GM18511 (cell line): ENCODE data around the gene CHST11.
"Not testable (repeated sequence)": the region's sequence is repeated elsewhere in the genome, so short reads cannot be mapped to it uniquely, and the experiment has no call there.

Experiments used
- ATAC-seq: cut with Tn5 transposase; IDR thresholded peaks from one replicate; pipeline ENCODE4 v1.9.1; 2021; ENCODE audit warnings: mild to moderate bottlenecking, moderate library complexity; ENCODE audit not compliant: unreplicated experiment

The CHST11 gene

DNA sequence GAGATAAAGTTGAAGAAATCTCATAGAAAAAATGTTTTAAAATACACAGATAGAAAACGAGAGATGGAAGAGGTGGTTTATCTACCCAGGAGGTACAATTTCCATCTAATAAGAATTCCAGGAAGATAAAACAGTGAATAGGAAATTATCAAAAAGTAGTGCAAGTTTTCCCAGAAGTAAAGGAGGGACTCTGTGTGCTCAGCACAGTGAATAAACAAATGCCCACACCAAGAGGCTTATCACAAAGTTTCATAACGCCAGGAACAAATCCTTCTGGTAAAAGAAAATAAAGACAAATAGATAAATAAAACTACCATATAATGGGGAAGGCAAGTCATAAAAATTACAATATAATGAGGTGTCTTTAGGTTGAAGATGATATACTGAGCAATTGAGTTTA is 322.4 kb downstream of the CHST11 start:
- no peak for ATAC-seq

DNA sequence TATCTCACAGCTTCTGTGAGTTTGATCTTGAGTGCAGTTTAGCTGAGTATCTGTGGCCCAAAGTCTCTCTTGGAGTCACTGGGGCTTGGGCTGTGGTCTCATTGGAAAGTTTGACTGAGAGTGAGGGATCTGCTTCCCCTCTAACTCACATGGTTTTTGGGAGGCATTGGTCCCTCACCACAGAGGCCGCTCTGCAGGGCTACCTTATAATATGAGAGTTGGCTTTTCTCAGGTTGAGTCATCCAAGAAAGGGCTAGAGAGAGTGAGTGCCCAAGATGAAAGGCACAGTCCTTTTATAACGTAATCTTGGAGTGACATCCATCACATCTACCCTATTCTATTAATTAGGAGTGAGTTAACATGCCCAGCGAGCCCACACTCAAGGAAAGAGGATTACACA is 325.5 kb downstream of the CHST11 start:
- ATAC-seq: no peak

DNA sequence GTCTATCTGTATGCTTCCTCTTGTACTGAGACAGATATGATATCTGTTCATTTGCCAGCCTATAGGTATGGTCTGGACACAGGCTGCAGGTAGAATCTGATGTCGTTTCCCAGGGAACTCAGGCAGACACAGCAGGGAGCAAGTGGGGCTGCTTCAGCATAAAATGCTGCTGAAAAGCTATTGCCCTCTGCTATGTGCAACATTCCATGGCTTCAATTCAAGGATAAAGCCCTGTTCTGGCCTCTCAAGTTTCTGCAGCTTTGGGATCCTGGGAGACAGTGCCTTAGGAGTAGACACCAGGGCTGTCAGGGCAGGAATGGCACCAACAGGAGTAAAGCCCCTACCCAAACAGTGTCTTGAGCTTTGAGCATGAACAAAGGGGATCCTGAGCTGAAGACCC is 327.8 kb downstream of the CHST11 start:
- ATAC-seq: no peak

DNA sequence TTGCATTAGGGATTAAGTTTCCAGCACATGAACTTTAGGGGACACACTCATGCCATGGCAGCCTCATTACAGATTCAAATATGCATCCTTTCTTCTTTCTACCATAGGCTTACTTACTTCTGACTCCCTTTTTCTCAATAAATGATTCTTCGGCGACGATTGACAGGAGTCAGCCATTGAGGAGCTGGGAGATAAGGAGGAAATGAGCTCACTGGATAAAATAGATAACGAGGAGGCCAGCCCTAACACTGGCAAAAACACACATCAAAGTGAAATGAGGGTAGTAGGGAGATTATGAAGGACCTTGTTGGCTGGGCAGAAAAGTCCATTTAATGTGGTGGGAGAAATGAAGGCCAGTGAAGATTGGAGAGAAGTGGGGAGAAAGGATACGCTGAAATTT is 329.1 kb downstream of the CHST11 start:
- ATAC-seq: no peak

DNA sequence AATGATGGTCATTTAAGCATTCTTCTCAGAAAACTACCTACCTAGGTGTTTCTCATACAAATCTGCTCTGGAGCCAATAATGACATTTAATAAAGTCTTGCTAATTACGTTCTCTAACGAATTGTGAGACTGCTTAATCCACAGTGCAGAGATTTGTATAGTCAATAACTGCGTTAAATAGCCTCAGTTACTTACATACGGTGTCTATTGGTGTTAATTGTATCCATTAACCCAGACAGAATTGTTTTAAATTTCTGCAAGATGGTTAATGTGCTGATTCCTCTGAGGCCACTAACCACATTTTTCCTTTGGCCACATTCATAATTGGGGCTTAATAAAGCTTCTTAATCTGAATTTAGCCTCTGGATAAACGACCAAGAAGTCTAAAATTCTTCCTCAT is 329.6 kb downstream of the CHST11 start:
- no peak for ATAC-seq

DNA sequence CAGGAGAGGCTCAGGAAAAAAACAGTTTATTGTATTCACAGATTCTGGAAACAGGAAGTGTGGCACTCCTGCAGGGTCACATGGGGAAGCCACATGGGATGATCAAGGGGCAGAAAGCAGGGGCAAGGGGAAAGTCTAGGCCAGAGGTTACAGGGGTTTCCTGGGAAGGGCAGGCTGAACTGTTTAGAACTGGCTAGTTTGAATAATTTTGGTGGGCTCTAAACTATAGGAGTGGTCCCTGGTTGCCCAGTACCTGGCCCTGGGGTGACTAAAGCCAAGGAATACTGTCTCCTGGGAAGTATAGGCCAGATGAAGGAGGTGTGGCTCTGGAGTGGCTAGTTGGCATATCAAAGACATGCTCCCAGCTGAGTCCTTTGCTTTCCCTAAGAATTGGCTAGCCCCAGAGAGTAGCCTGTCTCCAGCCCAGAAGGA is 332.1 kb downstream of the CHST11 start:
- no peak for ATAC-seq

DNA sequence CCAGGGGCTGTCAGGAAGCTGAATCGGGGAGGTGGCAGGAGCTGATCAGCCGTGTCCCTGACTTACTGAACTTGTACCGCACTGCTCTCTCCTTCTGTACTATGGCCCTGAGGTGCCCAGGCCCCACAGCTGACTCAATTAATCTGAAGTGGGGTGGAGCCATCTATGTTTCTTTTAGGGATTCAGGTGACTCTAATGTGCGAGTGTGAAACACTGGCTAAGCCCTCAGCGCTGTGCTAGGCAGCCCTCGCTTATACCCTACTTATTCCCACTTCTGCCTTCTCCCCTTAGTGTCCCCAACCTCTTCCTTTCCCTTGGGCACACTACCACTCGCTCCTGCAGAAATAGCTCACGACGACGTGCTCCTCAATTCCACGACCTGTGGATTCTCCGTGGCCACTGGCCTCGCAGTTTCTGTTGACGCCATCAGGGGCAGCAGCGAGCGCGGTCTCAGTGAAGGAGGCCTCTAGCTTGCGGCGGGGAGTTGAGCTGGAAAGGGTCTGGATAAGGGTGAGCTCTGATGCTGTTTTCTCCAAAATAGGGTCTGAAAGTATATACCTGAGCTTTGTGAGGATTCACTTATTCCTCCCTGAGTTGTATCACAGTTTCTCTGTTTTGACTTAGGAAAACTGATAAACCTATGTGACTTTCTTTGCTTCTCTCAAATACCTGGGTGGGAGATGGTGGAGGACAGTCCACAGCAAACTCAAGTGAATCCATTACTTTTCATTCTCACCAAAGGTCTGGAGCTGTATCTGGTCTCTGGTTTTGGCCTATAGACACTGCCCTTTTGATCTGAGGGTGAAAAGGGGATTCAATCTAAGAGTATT is 333.8 kb downstream of the CHST11 start:
- ATAC-seq: no peak

GRCh38 chr12:104792570-104792969 is 335.8 kb downstream of the CHST11 start:
- no peak for ATAC-seq

DNA sequence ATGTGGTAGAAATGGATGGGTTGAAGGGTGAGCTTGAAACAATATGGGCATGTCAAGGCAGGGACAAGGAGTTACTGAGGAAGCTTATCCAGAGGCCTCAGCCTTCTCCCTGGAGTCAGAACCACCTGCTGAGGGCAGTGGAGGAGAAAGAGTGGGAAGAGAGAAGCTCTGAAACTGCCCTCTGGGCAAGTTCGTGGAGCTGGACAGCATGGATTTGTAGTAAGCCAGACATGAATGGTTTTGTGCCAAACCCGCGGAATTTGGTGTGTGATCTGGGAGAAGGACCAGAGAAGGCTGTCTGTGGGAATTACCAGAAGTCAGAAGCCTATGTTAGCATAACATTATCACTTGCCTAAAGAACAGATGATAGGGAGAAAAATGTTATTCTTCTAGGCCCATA is 336.5 kb downstream of the CHST11 start:
- no peak for ATAC-seq

DNA sequence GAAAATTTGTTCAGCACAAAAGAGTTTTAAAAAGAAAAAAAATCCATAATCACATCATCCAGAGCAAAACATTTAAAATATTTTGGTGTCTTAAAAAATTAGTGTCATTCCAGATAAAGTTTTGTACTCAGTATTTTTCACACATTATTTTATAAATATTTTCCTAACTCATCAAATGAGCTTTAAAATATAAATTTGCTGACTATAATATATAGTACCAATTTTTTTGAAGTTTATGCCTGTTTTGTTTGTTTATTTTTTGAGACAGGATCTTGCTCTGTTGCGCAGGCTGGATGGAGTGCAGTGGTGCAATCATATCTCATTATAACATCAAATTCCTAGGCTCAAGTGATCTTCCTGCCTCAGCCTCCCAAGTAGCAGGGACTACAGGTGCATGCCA is 337.2 kb downstream of the CHST11 start:
- ATAC-seq: no peak

- no peak for ATAC-seq
Observed at GRCh38 chr12:104796475-104796862, 339.7 kb downstream of the CHST11 start.

GRCh38 chr12:104799458-104799857 is 342.7 kb downstream of the CHST11 start:
- no peak for ATAC-seq

- no peak for ATAC-seq
Observed at GRCh38 chr12:104801005-104801404, 344.3 kb downstream of the CHST11 start.

DNA sequence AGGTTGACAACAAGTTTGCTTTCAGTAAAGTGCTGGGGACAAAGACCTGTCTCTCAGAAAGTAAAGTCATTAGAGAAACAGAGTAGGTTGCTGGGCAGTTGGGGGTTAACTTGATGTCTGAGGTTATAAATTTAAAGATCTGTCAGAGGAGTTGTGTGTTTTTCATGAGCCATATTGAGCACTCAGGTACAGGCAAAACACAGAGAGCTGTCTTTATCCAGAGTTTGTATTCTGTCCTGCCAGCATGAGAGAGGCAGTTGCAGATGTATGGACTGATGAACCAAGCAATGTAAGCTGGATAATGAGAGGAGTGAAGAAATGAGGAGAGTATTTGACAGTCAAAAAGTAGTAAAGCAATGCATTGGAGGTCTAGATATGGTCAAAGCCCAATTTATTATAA is 344.7 kb downstream of the CHST11 start:
- ATAC-seq: no peak

GRCh38 chr12:104802208-104802607 is 345.5 kb downstream of the CHST11 start:
- ATAC-seq: no peak

DNA sequence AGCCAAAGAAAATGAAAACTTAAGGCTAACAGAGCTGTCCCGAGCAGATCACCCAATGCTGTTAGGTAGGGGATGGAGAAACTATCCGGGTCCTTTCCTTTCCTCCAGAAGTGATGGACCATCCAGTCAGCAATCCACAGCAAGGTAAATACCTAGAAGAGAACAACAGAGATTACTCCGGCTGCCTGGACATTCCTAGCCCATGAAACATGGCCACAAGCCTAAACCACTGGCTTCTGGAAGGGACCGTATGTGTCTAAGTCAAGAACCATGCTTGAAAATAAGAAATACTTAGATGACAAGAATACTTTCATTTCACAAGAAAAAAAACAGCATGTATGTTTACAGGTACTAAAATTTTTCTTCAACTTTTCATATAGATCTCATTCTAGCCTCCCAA is 348.4 kb downstream of the CHST11 start:
- ATAC-seq: no peak

- ATAC-seq: not testable (repeated sequence)
Observed at GRCh38 chr12:104806194-104806593, 349.4 kb downstream of the CHST11 start.

DNA sequence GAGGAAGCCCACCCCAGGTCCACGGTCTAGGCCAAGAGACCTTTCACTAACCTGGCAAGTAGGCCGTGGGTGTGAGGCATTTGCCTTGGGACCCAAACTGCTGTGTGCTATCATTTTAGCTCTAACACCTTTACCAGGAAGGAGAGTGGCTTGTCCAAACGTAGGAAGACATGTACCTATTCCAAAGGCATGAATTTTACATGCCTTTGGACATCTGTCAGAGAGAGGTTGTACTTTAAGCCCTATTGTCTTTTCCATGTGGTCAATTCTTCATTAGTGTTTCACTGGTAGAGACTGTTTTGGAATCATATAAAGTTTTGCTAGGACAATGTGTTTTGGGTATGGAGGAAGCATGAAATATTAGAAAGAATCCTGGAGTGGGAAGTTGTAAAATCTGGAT is 352.5 kb downstream of the CHST11 start:
- no peak for ATAC-seq

GRCh38 chr12:104809706-104810385 is 353.1 kb downstream of the CHST11 start:
- ATAC-seq: no peak
